ENCODE measurements around the gene HMG20B. TPM values are rescaled to one million over a fixed set of nuclear protein-coding genes. Genes with fewer than 3 reads are reported as not detected.

The HMG20B gene
- total RNA-seq, 3 donors from 2014 or later: 79.9 to 81.9 (median 81.4) TPM

DNA sequence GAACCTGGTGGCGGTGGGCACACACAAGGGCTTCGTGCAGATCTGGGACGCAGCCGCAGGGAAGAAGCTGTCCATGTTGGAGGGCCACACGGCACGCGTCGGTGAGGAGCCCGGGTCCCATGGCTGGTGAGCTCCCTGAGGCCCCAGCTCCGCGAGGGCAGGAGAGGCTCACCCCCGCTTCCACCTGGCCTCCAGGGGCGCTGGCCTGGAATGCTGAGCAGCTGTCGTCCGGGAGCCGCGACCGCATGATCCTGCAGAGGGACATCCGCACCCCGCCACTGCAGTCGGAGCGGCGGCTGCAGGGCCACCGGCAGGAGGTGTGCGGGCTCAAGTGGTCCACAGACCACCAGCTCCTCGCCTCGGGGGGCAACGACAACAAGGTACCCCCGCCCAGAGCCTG lies 41.0 kb upstream of the HMG20B start:
- H3K4me3 ChIP-seq: no peak overlapping the region
- no peaks in the 10 kb centered on the region for H3K4me1 ChIP-seq (ENCODE audit: low read depth)
- peaks cover 5% of the 10 kb centered on the region for H3K36me3 ChIP-seq (ENCODE audit: low read depth)
- peak in 1 of 3 donors; percentile 46 for DNase-seq
- TF ChIP-seq CTCF (IDR thresholded peaks at IDR 0.05): no peak
- intact Hi-C loops (cut with DNase I, micrococcal nuclease): no loop called here
- H3K9me3 ChIP-seq: no peaks in the 10 kb centered on the region
- ATAC-seq: no peak

DNA sequence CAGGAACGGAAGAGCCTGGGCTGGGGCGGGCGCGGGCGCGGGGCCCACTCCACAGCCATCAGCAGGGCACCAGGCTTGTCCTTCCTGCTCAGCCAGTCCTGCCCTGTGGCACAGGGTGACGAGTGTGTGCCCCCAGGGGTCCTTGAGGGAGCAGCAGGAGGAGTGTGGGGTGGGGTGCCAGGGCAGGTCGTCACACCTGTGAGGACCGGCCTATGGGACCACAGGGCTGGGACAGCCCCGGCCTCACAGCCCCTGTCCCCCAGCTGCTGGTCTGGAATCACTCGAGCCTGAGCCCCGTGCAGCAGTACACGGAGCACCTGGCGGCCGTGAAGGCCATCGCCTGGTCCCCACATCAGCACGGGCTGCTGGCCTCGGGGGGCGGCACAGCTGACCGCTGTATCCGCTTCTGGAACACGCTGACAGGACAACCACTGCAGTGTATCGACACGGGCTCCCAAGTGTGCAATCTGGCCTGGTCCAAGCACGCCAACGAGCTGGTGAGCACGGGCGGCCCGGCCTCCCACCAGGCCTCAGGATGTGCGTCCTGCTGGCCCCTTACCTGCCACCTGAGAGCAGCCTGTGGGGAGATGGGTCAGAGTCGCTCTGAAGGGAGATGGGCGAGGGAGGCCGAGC lies 40.5 kb upstream of the HMG20B start:
- Histone ChIP-seq H3K9me3 (no peaks in the 10 kb centered on the region), H3K36me3 (ENCODE audit: low read depth) (peaks cover 1% of the 10 kb centered on the region), H3K4me1 (ENCODE audit: low read depth) (no peaks in the 10 kb centered on the region), H3K4me3 (no peak overlapping the region)
- TF ChIP-seq CTCF (IDR thresholded peaks at IDR 0.05): no peak
- ATAC-seq (no peak), DNase-seq (no peak)
- intact Hi-C loops (cut with DNase I, micrococcal nuclease): no loop called here

DNA sequence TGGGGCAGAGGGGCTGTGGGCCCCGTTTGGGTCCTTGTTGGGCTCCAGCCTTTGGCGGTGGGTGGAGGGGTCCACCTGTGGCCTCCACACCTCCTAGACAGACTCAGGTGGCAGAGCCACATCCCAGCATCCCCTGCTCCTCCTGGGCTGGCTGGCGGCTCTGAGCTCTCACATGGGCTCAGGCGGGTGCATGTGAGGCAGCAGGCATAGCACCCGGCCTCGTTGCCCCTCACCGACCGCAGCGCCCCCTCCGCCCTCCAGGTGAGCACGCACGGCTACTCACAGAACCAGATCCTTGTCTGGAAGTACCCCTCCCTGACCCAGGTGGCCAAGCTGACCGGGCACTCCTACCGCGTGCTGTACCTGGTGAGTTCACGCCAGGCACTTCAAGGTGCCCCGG lies 39.7 kb upstream of the HMG20B start:
- no peak for TF ChIP-seq CTCF (IDR thresholded peaks at IDR 0.05)
- Histone ChIP-seq H3K36me3 (ENCODE audit: low read depth) (no peaks in the 10 kb centered on the region), H3K9me3 (no peaks in the 10 kb centered on the region), H3K4me3 (no peak overlapping the region), H3K4me1 (ENCODE audit: low read depth) (no peaks in the 10 kb centered on the region)
- intact Hi-C loops (cut with DNase I, micrococcal nuclease): no loop called here
- DNase-seq (no peak), ATAC-seq (no peak)

- no peak for TF ChIP-seq CTCF (IDR thresholded peaks at IDR 0.05)
- ATAC-seq (no peak), DNase-seq (no peak)
- Histone ChIP-seq H3K4me3 (no peak overlapping the region), H3K9me3 (no peaks in the 10 kb centered on the region), H3K4me1 (ENCODE audit: low read depth) (no peaks in the 10 kb centered on the region), H3K36me3 (ENCODE audit: low read depth) (no peaks in the 10 kb centered on the region)
- intact Hi-C loops (cut with DNase I, micrococcal nuclease): no loop called here
Observed at GRCh38 chr19:3533563-3534216, 39.1 kb upstream of the HMG20B start.

DNA sequence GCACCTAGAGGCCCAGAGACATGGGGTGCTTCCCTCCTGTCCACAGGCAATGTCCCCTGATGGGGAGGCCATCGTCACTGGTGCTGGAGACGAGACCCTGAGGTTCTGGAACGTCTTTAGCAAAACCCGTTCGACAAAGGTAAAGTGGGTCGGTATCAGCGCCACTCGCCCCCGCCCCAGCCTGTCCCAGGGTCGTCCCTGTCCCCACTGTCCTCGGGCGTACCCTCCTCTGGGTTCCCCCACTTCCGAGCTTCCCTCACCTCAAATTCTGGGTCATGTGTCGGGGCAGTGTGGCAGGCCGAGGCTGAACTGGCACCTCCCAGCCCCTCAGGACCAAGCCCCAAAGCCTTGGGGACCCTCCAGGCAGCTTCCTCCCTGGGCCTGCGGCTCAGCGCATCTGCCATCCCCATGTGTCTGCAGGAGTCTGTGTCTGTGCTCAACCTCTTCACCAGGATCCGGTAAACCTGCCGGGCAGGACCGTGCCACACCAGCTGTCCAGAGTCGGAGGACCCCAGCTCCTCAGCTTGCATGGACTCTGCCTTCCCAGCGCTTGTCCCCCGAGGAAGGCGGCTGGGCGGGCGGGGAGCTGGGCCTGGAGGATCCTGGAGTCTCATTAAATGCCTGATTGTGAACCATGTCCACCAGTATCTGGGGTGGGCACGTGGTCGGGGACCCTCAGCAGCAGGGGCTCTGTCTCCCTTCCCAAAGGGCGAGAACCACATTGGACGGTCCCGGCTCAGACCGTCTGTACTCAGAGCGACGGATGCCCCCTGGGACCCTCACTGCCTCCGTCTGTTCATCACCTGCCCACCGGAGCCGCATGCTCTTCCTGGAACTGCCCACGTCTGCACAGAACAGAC lies 38.1 kb upstream of the HMG20B start:
- TF ChIP-seq CTCF (IDR thresholded peaks at IDR 0.05): no peak
- Histone ChIP-seq H3K9me3 (no peaks in the 10 kb centered on the region), H3K36me3 (ENCODE audit: low read depth) (no peaks in the 10 kb centered on the region), H3K4me3 (no peak overlapping the region), H3K4me1 (ENCODE audit: low read depth) (no peaks in the 10 kb centered on the region)
- ATAC-seq: no peak
- DNase-seq: no peak
- intact Hi-C loops (cut with DNase I, micrococcal nuclease): no loop called here
